ENCODE measurements around the gene E2F2. TPM values are rescaled to one million over a fixed set of nuclear protein-coding genes. Genes with fewer than 3 reads are reported as not detected.

The E2F2 gene
- total RNA-seq, 1 donor from 2014 or later = under 0.01 TPM

- peak; percentile 63 for DNase-seq (ENCODE audit: low read depth)
- no peak for FAIRE-seq
Measured at GRCh38 chr1:23477359-23478144, 53.5 kb downstream of the E2F2 start.

GRCh38 chr1:23475641-23476040 is 55.4 kb downstream of the E2F2 start:
- TF ChIP-seq CTCF (IDR thresholded peaks at IDR 0.05; ENCODE audit: insufficient read depth, low read length, severe bottlenecking) = no peak

More at GRCh38 chr1:23477359-23478144, 53.5 kb downstream of the E2F2 start:
- no peaks in the 10 kb centered on the region for H3K27me3 ChIP-seq (ENCODE audit: control insufficient read depth, insufficient read depth, low read length)
- no peak for TF ChIP-seq CTCF (IDR thresholded peaks at IDR 0.05; ENCODE audit: insufficient read depth, low read length, severe bottlenecking)
- H3K36me3 ChIP-seq (ENCODE audit: control insufficient read depth, insufficient read depth, low read length) = no peaks in the 10 kb centered on the region
- H3K4me3 ChIP-seq (ENCODE audit: low read depth, low read length) = no peak overlapping the region

DNA sequence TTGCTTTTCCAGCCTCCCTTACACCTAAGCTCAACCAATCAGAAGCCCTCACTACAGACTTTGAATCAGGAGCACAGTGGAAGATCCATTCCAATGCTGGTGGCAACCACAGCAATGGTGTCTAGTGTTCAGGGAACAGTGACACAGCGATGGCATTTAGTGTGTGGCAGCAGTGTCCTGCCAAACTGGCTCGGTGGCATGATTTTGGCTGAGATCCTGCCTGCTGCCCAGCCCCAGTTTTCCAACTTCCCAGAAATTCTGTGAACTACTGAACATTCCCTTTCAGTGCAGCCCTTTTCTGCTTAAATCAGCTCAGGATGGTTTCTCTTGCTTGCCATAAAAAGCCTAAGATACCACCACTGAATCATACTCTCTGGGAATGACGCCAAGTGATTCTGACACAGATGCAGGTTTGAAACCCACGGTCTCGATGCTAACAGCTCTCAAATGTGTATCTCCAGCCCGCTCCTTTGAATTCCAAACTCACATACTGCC is 55.9 kb downstream of the E2F2 start:
- FAIRE-seq = no peak

More at GRCh38 chr1:23475641-23476040, 55.4 kb downstream of the E2F2 start:
- FAIRE-seq (no peak), DNase-seq (ENCODE audit: low read depth) (no peak)
- H3K27me3 ChIP-seq (ENCODE audit: control insufficient read depth, insufficient read depth, low read length) = no peaks in the 10 kb centered on the region
- H3K4me3 ChIP-seq (ENCODE audit: low read depth, low read length) = no peak overlapping the region
- H3K36me3 ChIP-seq (ENCODE audit: control insufficient read depth, insufficient read depth, low read length) = no peaks in the 10 kb centered on the region

DNA sequence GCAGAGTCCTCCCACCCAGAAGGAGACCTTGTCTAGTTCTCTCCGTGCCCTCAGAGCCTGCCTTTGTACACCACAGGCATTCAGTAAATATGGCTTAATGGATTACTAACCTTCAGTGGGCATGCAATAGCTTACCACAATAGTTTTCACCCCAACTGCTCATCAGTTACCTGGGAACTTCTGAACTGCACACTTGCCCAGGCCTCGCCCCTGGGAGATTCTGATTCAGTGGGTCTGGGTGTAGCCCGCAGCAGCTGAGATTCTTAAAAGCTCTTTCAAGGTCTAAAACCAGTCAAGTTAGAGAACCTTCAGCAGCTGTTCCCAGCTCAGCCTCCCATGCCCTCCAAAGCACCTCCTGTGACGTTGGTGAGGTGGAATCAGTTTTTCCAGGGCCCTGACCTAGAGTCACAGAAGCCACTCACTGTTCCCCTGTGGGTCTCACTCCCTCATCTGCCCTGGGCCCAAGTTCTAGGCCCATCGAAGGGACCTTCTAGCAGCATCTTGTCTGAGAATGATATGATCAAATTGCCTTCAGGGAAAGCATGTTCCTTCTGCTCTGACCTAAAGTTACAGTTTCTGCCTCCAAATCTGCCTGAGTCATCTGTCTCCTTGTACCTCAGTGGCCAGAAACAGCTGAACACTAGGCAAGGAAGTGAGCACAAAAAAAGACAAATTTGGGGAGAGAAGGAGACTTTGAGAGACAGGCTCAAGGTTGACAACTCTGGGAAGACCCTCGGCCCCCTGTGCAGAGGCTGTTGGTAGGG is 57.8 kb downstream of the E2F2 start:
- DNase-seq (ENCODE audit: low read depth) (peak; percentile 34), FAIRE-seq (peak; percentile 13)
- Histone ChIP-seq H3K36me3 (ENCODE audit: control insufficient read depth, insufficient read depth, low read length) (no peaks in the 10 kb centered on the region), H3K4me3 (ENCODE audit: low read depth, low read length) (no peak overlapping the region), H3K27me3 (ENCODE audit: control insufficient read depth, insufficient read depth, low read length) (no peaks in the 10 kb centered on the region)
- no peak for TF ChIP-seq CTCF (IDR thresholded peaks at IDR 0.05; ENCODE audit: insufficient read depth, low read length, severe bottlenecking)

More for the DNA sequence above, 55.9 kb downstream of the E2F2 start:
- no peak for TF ChIP-seq CTCF (IDR thresholded peaks at IDR 0.05; ENCODE audit: insufficient read depth, low read length, severe bottlenecking)
- DNase-seq (ENCODE audit: low read depth) = peak; percentile 80
- no peaks in the 10 kb centered on the region for H3K36me3 ChIP-seq (ENCODE audit: control insufficient read depth, insufficient read depth, low read length)
- no peaks in the 10 kb centered on the region for H3K27me3 ChIP-seq (ENCODE audit: control insufficient read depth, insufficient read depth, low read length)
- no peak overlapping the region for H3K4me3 ChIP-seq (ENCODE audit: low read depth, low read length)

- FAIRE-seq = no peak
- no peaks in the 10 kb centered on the region for H3K36me3 ChIP-seq (ENCODE audit: control insufficient read depth, insufficient read depth, low read length)
- H3K4me3 ChIP-seq (ENCODE audit: low read depth, low read length) = no peak overlapping the region
- TF ChIP-seq CTCF (IDR thresholded peaks at IDR 0.05; ENCODE audit: insufficient read depth, low read length, severe bottlenecking) = no peak
- DNase-seq (ENCODE audit: low read depth) = no peak
- H3K27me3 ChIP-seq (ENCODE audit: control insufficient read depth, insufficient read depth, low read length) = no peaks in the 10 kb centered on the region
Measured at GRCh38 chr1:23472351-23473036, 58.5 kb downstream of the E2F2 start.

All from bronchial epithelial cell (primary cell).